Spleen (tissue), 7 donors: ENCODE results near the gene PLXNA2.

Experiments used
- CTCF ChIP-seq, 11 experiments: fragments of 200-600 bp in 7 of 11; fragments of 450-650 bp in 4 of 11; sonication (generic) in 4 of 11; IDR thresholded peaks in 8 of 11; conservative IDR thresholded peaks in 3 of 11; 1 replicate in 7 of 11; 2 replicates in 4 of 11; pipeline versions ENCODE4 v1.4.0 to v1.8.0; 2016 to 2021; ENCODE audit warnings: antibody characterized with exemption in 11 of 11, inconsistent platforms in 4 of 11, mild to moderate bottlenecking in 1 of 11
- POLR2A ChIP-seq, 3 donors: fragments of 450-650 bp; IDR thresholded peaks; one replicate each; pipeline ENCODE4 v1.5.1; 2017; ENCODE audit warnings: antibody characterized with exemption in 3 of 3, mild to moderate bottlenecking in 1 of 3
- donor health status: DM: no; HTN: no; CAD: no; lungs with moderate emphysema.
- donor health status: DM: no; HTN: no; CAD: no.
- donor health status: DM: no; HTN: no; CAD: no.

GRCh38 chr1:208007938-208008342 is 236.2 kb downstream of the PLXNA2 start:
- TF ChIP-seq CTCF (IDR thresholded peaks at IDR 0.05 in 8 of 11, conservative IDR thresholded peaks at IDR 0.05 in 3 of 11) (no peak), POLR2A (IDR thresholded peaks at IDR 0.05) (no peak)
